ENCODE data around the gene MAGEB5.

Gene MAGEB5

GRCh38 chrX:26253526-26253925, 37.6 kb downstream of the MAGEB5 start:
- in situ Hi-C loops (cut with HindIII; ENCODE audit: low sequenced_read_pairs) = no loop called here
- no peak for TF ChIP-seq CTCF (IDR thresholded peaks at IDR 0.05; ENCODE audit: low read depth, low read length, missing control alignments)
- H3K4me3 ChIP-seq (ENCODE audit: low read depth, low read length) = no peak overlapping the region
- no peak for DNase-seq (ENCODE audit: low read depth)

- DNase-seq (ENCODE audit: low read depth) = no peak
- no peak for TF ChIP-seq CTCF (IDR thresholded peaks at IDR 0.05; ENCODE audit: low read depth, low read length, missing control alignments)
- no peak overlapping the region for H3K4me3 ChIP-seq (ENCODE audit: low read depth, low read length)
- in situ Hi-C loops (cut with HindIII; ENCODE audit: low sequenced_read_pairs) = no loop called here
These were observed 38.5 kb downstream of the MAGEB5 start for GRCh38 chrX:26254436-26254835.

- peak; percentile 4 for DNase-seq (ENCODE audit: low read depth)
- in situ Hi-C loops (cut with HindIII; ENCODE audit: low sequenced_read_pairs) = no loop called here
- no peak overlapping the region for H3K4me3 ChIP-seq (ENCODE audit: low read depth, low read length)
- no peak for TF ChIP-seq CTCF (IDR thresholded peaks at IDR 0.05; ENCODE audit: low read depth, low read length, missing control alignments)
These were observed 46.2 kb downstream of the MAGEB5 start for GRCh38 chrX:26262121-26262523.
